HL-60 (cell line): ENCODE results near the gene PTGES2.

Experiments used
- DNase-seq, 2 experiments: peaks; one replicate each; pipeline ENCODE4 v3.0.0-alpha.2; 2010 to 2020; ENCODE audit warnings: low read depth in 1 of 2, low spot score in 1 of 2
- H3K27ac ChIP-seq: fragments of 250-450 bp; sonication (Bioruptor Pico); replicated peaks from 2 replicates; pipeline ENCODE4 v1.5.1; 2020; ENCODE audit warnings: mild to moderate bottlenecking, moderate library complexity
- H3K27me3 ChIP-seq: fragments of 250-450 bp; sonication (Bioruptor Pico); 2 replicates; pipeline ENCODE4 v1.5.1; 2021; ENCODE audit warnings: mild to moderate bottlenecking, moderate library complexity; ENCODE audit not compliant: insufficient read depth, poor library complexity, severe bottlenecking
- H3K4me3 ChIP-seq: replicated peaks from 2 replicates; pipeline ENCODE4 v1.5.1; 2011; ENCODE audit warnings: mild to moderate bottlenecking, control low read depth, low read length; ENCODE audit not compliant: insufficient read depth
- GABPA ChIP-seq: IDR thresholded peaks from 2 replicates; pipeline ENCODE4 v1.6.1; 2012; ENCODE audit warnings: low read depth
- POLR2AphosphoS5 ChIP-seq: IDR thresholded peaks from 2 replicates; pipeline ENCODE4 v1.6.1; 2012; ENCODE audit warnings: low read depth
- REST ChIP-seq: IDR thresholded peaks from 2 replicates; pipeline ENCODE4 v1.6.1; 2012; ENCODE audit warnings: low read depth; ENCODE audit not compliant: insufficient replicate concordance
- SPI1 ChIP-seq: IDR thresholded peaks from 2 replicates; pipeline ENCODE4 v1.6.1; 2012; ENCODE audit warnings: low read depth, mild to moderate bottlenecking, borderline replicate concordance
- TF ChIP-seq, protein P1 (sequence below): IDR thresholded peaks from one replicate; pipeline ENCODE4 v1.5.1; 2011; ENCODE audit warnings: low read length, control low read depth, inconsistent platforms; ENCODE audit not compliant: insufficient read depth

Gene PTGES2

GRCh38 chr9:128101231-128101661, 26.3 kb downstream of the PTGES2 start:
- H3K27ac ChIP-seq: no peak overlapping the region
- TF ChIP-seq SPI1 (no peak), REST (no peak), POLR2AphosphoS5 (no peak), GABPA (no peak)
- TF ChIP-seq, protein P1, sequence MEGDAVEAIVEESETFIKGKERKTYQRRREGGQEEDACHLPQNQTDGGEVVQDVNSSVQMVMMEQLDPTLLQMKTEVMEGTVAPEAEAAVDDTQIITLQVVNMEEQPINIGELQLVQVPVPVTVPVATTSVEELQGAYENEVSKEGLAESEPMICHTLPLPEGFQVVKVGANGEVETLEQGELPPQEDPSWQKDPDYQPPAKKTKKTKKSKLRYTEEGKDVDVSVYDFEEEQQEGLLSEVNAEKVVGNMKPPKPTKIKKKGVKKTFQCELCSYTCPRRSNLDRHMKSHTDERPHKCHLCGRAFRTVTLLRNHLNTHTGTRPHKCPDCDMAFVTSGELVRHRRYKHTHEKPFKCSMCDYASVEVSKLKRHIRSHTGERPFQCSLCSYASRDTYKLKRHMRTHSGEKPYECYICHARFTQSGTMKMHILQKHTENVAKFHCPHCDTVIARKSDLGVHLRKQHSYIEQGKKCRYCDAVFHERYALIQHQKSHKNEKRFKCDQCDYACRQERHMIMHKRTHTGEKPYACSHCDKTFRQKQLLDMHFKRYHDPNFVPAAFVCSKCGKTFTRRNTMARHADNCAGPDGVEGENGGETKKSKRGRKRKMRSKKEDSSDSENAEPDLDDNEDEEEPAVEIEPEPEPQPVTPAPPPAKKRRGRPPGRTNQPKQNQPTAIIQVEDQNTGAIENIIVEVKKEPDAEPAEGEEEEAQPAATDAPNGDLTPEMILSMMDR: no peak
- H3K27me3 ChIP-seq: no peaks in the 10 kb centered on the region
- H3K4me3 ChIP-seq: no peak overlapping the region
- no peak for DNase-seq

DNA sequence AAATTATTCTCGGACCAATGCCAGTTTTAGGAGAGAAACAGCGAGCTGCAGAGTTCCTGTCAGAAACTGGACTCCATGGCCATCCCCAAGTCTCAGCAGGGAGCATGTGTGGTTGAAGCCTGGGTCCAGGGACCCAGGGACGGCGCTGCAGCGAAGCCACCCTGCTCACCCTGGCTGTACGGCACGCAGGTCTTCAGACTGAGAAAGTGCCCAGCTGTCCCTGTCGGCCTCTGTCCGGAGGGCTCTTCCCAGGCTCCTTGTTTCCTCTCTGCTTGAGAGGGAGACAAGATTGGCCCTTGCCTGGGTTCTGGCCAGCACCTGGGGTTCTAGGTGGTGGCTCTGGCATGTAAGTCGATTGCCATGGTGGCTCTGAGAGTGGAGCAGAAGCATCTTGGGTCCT, 26.9 kb downstream of the PTGES2 start:
- Histone ChIP-seq H3K27ac (no peak overlapping the region), H3K27me3 (no peaks in the 10 kb centered on the region), H3K4me3 (no peak overlapping the region)
- DNase-seq: no peak
- no peak for TF ChIP-seq POLR2AphosphoS5
- TF ChIP-seq, protein P1: no peak
- no peak for TF ChIP-seq GABPA
- TF ChIP-seq REST: no peak
- TF ChIP-seq SPI1: no peak

DNA sequence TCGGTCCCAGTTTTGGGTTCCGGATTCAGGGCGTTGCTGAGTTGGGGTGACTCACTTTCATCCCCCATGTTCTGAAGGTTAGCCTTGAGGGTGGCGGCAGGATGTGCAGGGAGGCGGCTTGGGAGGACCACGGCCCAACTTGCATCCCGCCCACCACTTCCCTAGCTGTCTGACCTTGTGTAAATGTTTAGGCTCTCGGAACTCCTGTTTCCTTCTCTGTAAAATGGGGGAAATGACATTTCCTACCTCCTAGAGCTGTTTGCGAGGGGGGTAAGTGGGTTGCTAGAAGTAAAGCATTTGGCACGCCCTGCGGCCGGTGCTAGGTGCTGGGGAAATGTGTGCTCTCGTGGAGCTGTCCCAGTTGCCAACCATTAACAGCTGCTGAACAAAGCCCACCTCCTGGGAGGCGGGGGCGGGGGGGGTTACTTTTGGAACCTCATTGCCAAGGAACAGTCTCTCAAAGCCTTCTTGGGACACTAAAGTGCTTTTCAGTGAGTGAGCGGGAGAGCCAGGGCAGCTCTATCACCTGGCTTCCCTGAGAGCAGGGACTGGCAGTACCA, 27.5 kb downstream of the PTGES2 start:
- no peaks in the 10 kb centered on the region for H3K27me3 ChIP-seq
- H3K27ac ChIP-seq: no peak overlapping the region
- H3K4me3 ChIP-seq: no peak overlapping the region
- DNase-seq: no peak
- TF ChIP-seq, protein P1: no peak
- TF ChIP-seq SPI1: no peak
- TF ChIP-seq REST: no peak
- TF ChIP-seq POLR2AphosphoS5: no peak
- no peak for TF ChIP-seq GABPA
